ENCODE data around the gene MRPS27. TPM values are rescaled to one million over a fixed set of nuclear protein-coding genes. Genes with fewer than 3 reads are reported as not detected.

MRPS27 gene
- total RNA-seq, 4 donors from 2014 or later, result 45.9 to 214 (median 68.6) TPM

- Histone ChIP-seq H3K4me3 (no peak overlapping the region), H3K36me3 (no peaks in the 10 kb centered on the region), H3K4me1 (no peaks in the 10 kb centered on the region), H3K27ac (no peak overlapping the region), H3K27me3 (no peaks in the 10 kb centered on the region), H3K9me3 (no peaks in the 10 kb centered on the region)
- intact Hi-C loops (cut with DNase I; ENCODE audit: low total_unique reads), result no loop called here
- DNase-seq, result no peak
- TF ChIP-seq POLR2A (IDR thresholded peaks at IDR 0.05) (no peak), CTCF (IDR thresholded peaks at IDR 0.05) (no peak)
Measured at GRCh38 chr5:72347801-72348308, 27.8 kb upstream of the MRPS27 start.

GRCh38 chr5:72346398-72346797 lies 26.4 kb upstream of the MRPS27 start:
- no peaks in the 10 kb centered on the region for H3K9me3 ChIP-seq
- intact Hi-C loops (cut with DNase I; ENCODE audit: low total_unique reads), result no loop called here
- no peak for DNase-seq
- no peaks in the 10 kb centered on the region for H3K27me3 ChIP-seq
- H3K4me3 ChIP-seq, result no peak overlapping the region
- H3K27ac ChIP-seq, result no peak overlapping the region
- TF ChIP-seq POLR2A (IDR thresholded peaks at IDR 0.05) (no peak), CTCF (IDR thresholded peaks at IDR 0.05) (no peak)
- no peaks in the 10 kb centered on the region for H3K4me1 ChIP-seq
- no peaks in the 10 kb centered on the region for H3K36me3 ChIP-seq

GRCh38 chr5:72338689-72339209 lies 18.7 kb upstream of the MRPS27 start:
- DNase-seq, result no peak
- intact Hi-C loops (cut with DNase I; ENCODE audit: low total_unique reads), result no loop called here
- Histone ChIP-seq H3K4me3 (no peak overlapping the region), H3K9me3 (no peaks in the 10 kb centered on the region), H3K27ac (no peak overlapping the region), H3K27me3 (no peaks in the 10 kb centered on the region), H3K36me3 (no peaks in the 10 kb centered on the region), H3K4me1 (no peaks in the 10 kb centered on the region)
- TF ChIP-seq POLR2A (IDR thresholded peaks at IDR 0.05), result no peak
- no peak for TF ChIP-seq CTCF (IDR thresholded peaks at IDR 0.05)

GRCh38 chr5:72337159-72337558 lies 17.1 kb upstream of the MRPS27 start:
- no peak overlapping the region for H3K27ac ChIP-seq
- H3K4me1 ChIP-seq, result no peaks in the 10 kb centered on the region
- no peak overlapping the region for H3K4me3 ChIP-seq
- TF ChIP-seq POLR2A (IDR thresholded peaks at IDR 0.05) (no peak), CTCF (IDR thresholded peaks at IDR 0.05) (no peak)
- no peaks in the 10 kb centered on the region for H3K27me3 ChIP-seq
- no peaks in the 10 kb centered on the region for H3K36me3 ChIP-seq
- intact Hi-C loops (cut with DNase I; ENCODE audit: low total_unique reads), result no loop called here
- no peaks in the 10 kb centered on the region for H3K9me3 ChIP-seq
- DNase-seq, result no peak

- H3K4me3 ChIP-seq, result no peak overlapping the region
- no peaks in the 10 kb centered on the region for H3K36me3 ChIP-seq
- DNase-seq, result no peak
- TF ChIP-seq CTCF (IDR thresholded peaks at IDR 0.05) (no peak), POLR2A (IDR thresholded peaks at IDR 0.05) (no peak)
- H3K27ac ChIP-seq, result no peak overlapping the region
- intact Hi-C loops (cut with DNase I; ENCODE audit: low total_unique reads), result no loop called here
- no peaks in the 10 kb centered on the region for H3K9me3 ChIP-seq
- no peaks in the 10 kb centered on the region for H3K27me3 ChIP-seq
- no peaks in the 10 kb centered on the region for H3K4me1 ChIP-seq
Measured at GRCh38 chr5:72330712-72331111, 10.7 kb upstream of the MRPS27 start.
